ENCODE results near the gene FDCSP. TPM values are rescaled to one million over a fixed set of nuclear protein-coding genes. Genes with fewer than 3 reads are reported as not detected.

FDCSP gene
- total and polyA plus RNA-seq, 9 of the 15 experiments (the other 6 are each of a cell fraction or from before 2014, with no cell fraction given), result not detected

DNA sequence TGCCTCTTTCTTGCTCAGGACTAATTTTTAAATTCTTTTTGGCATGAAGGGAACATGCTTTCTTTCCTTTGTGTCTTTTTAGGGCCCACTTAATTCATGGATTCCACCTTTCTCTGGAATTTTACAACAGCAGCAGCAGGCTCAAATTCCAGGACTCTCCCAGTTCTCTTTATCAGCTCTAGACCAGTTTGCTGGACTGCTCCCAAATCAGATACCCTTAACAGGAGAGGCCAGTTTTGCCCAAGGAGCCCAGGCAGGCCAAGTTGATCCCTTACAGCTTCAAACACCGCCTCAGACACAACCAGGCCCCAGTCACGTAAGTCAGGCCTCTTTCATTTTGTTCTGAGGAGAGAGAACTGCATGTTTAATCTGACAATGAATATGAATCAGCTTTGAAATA is 28.1 kb upstream of the FDCSP start:
- Histone ChIP-seq H3K4me2 (ENCODE audit: insufficient read depth, low read length) (no peak overlapping the region), H3K36me3 (ENCODE audit: control insufficient read depth, insufficient read depth, low read length) (no peaks in the 10 kb centered on the region), H3K27me3 (ENCODE audit: control insufficient read depth in 2 of 2, insufficient read depth in 2 of 2, low read length in 2 of 2) (no peaks in the 10 kb centered on the region), H3K4me1 (replicated peaks in 1 of 2; ENCODE audit: control insufficient read depth in 2 of 2, insufficient read depth in 2 of 2, low read length in 2 of 2) (no peaks in the 10 kb centered on the region), H2AFZ (ENCODE audit: low read depth, low read length) (no peak overlapping the region), H3K9me1 (ENCODE audit: control insufficient read depth, insufficient read depth, low read length) (no peaks in the 10 kb centered on the region), H3K4me3 (no peak overlapping the region), H3K79me2 (ENCODE audit: control insufficient read depth, insufficient read depth, low read length) (no peaks in the 10 kb centered on the region), H4K20me1 (replicated peaks; ENCODE audit: control insufficient read depth, insufficient read depth, low read length) (no peaks in the 10 kb centered on the region), H3K27ac (ENCODE audit: extremely low read depth, low read depth, low read length) (no peak overlapping the region), H3K9ac (ENCODE audit: insufficient read depth in 1 of 2, low read depth in 2 of 2, low read length in 2 of 2) (no peak overlapping the region), H3K9me3 (replicated peaks; ENCODE audit: control insufficient read depth, insufficient read depth, low read depth, low read length) (no peaks in the 10 kb centered on the region; the same call in 1 of the 2 replicates)
- no peak for DNase-seq (ENCODE audit: extremely low read depth in 1 of 4, low spot score in 3 of 4)
- no peak for FAIRE-seq
- TF ChIP-seq BCLAF1 (IDR thresholded peaks at IDR 0.05; ENCODE audit: borderline replicate concordance in 1 of 2, control insufficient read depth in 1 of 2, low read depth in 2 of 2, low read length in 1 of 2) (no peak), ZNF76 (CRISPR knock-in tag; IDR thresholded peaks at IDR 0.05; ENCODE audit: borderline replicate concordance) (no peak), ZNF586 (CRISPR knock-in tag; conservative IDR thresholded peaks at IDR 0.05) (no peak), ZNF232 (CRISPR knock-in tag; IDR thresholded peaks at IDR 0.05) (no peak), FOXK1 (CRISPR knock-in tag; IDR thresholded peaks at IDR 0.05; ENCODE audit: borderline replicate concordance) (no peak), ZSCAN32 (CRISPR knock-in tag; IDR thresholded peaks at IDR 0.05) (no peak), SREBF2 (CRISPR knock-in tag; IDR thresholded peaks at IDR 0.05) (no peak), MEIS2 (IDR thresholded peaks at IDR 0.05; ENCODE audit: partially characterized antibody) (no peak), CREBBP (IDR thresholded peaks at IDR 0.05; ENCODE audit: low read depth, low read length) (no peak), TRIM28 (IDR thresholded peaks at IDR 0.05) (no peak), BDP1 (IDR thresholded peaks at IDR 0.05; ENCODE audit: insufficient read depth, insufficient read length) (no peak), SMAD4 (CRISPR knock-in tag; conservative IDR thresholded peaks at IDR 0.05) (no peak), POLR2AphosphoS5 (IDR thresholded peaks at IDR 0.05; ENCODE audit: control insufficient read depth, insufficient read depth, low read depth, low read length) (no peak), ATF4 (CRISPR knock-in tag; IDR thresholded peaks at IDR 0.05) (no peak)
- TF ChIP-seq, protein P1, sequence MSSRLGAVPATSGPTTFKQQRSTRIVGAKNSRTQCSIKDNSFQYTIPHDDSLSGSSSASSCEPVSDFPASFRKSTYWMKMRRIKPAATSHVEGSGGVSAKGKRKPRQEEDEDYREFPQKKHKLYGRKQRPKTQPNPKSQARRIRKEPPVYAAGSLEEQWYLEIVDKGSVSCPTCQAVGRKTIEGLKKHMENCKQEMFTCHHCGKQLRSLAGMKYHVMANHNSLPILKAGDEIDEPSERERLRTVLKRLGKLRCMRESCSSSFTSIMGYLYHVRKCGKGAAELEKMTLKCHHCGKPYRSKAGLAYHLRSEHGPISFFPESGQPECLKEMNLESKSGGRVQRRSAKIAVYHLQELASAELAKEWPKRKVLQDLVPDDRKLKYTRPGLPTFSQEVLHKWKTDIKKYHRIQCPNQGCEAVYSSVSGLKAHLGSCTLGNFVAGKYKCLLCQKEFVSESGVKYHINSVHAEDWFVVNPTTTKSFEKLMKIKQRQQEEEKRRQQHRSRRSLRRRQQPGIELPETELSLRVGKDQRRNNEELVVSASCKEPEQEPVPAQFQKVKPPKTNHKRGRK (tag; IDR thresholded peaks at IDR 0.05), result no peak
- intact Hi-C loops (cut with micrococcal nuclease), result no loop called here
- ChIA-PET POLR2A (no interaction called here), CTCF (ENCODE audit: low intra/inter-chr PET ratio) (no interaction called here)
- 0% methylated on average over 2 of the region's 2 CpGs for WGBS (ENCODE audit: insufficient coverage, low coverage, missing lambda C conversion rate)
- BruUV-seq (replicated peaks), result no TSS peak
- no peak for ATAC-seq
- in situ Hi-C loops (cut with MboI), result no loop called here

Data from K562 (cell line).